NCI-H2227 (cell line): ENCODE results near the gene SLC25A44.
"Not testable (repeated sequence)": the region's sequence is repeated elsewhere in the genome, so short reads cannot be mapped to it uniquely, and the experiment has no call there.

Experiments used
- DNase-seq: peaks from one replicate; lab custom pipeline; 2025; ENCODE audit not compliant: unreplicated experiment; lab: John Stamatoyannopoulos, UW

The SLC25A44 gene

GRCh38 chr1:156162430-156163037 is 31.4 kb upstream of the SLC25A44 start:
- DNase-seq = no peak

- DNase-seq = no peak
Measured at GRCh38 chr1:156163712-156164111, 30.2 kb upstream of the SLC25A44 start.

- DNase-seq = no peak
Measured at GRCh38 chr1:156164125-156164831, 29.6 kb upstream of the SLC25A44 start.

GRCh38 chr1:156165083-156165482 is 28.8 kb upstream of the SLC25A44 start:
- DNase-seq = no peak

- no peak for DNase-seq
Measured at GRCh38 chr1:156167536-156167935, 26.4 kb upstream of the SLC25A44 start.

- DNase-seq = no peak
Measured at GRCh38 chr1:156172696-156173470, 21.0 kb upstream of the SLC25A44 start.

- DNase-seq = no peak
Measured at GRCh38 chr1:156176610-156177210, 17.2 kb upstream of the SLC25A44 start.

GRCh38 chr1:156177919-156178654 is 15.8 kb upstream of the SLC25A44 start:
- DNase-seq = no peak

- DNase-seq = no peak
Measured at GRCh38 chr1:156180471-156180870, 13.4 kb upstream of the SLC25A44 start.

GRCh38 chr1:156181391-156181924 is 12.4 kb upstream of the SLC25A44 start:
- DNase-seq = not testable (repeated sequence)

GRCh38 chr1:156182010-156182779 is 11.7 kb upstream of the SLC25A44 start:
- not testable (repeated sequence) for DNase-seq

GRCh38 chr1:156186347-156187177 is 7.3 kb upstream of the SLC25A44 start:
- DNase-seq = not testable (repeated sequence)

GRCh38 chr1:156190265-156190664 is 3.6 kb upstream of the SLC25A44 start:
- DNase-seq = not testable (repeated sequence)

- DNase-seq = no peak
Measured at GRCh38 chr1:156191292-156191964, 2.5 kb upstream of the SLC25A44 start.

- DNase-seq = no peak
Measured at GRCh38 chr1:156193208-156193487, 756 bp upstream of the SLC25A44 start.

- peak; percentile 61 for DNase-seq
Measured at GRCh38 chr1:156194300-156194652, 372 bp downstream of the SLC25A44 start.

GRCh38 chr1:156195853-156196252 is 1.9 kb downstream of the SLC25A44 start:
- DNase-seq = no peak

- no peak for DNase-seq
Measured at GRCh38 chr1:156196445-156196844, 2.5 kb downstream of the SLC25A44 start.
